Heart right ventricle (tissue), 16 donors: ENCODE measurements around the gene MAPK13. TPM values are rescaled to one million over a fixed set of nuclear protein-coding genes. Genes with fewer than 3 reads are reported as not detected.

Experiments used
- ATAC-seq, 8 donors: fragments of 200-7000 bp; cut with Tn5 transposase; one replicate each; pipeline ENCODE4 v1.9.1; 2020; ENCODE audit warnings: mild to moderate bottlenecking in 8 of 8, moderate library complexity in 8 of 8, moderate number of reproducible peaks in 1 of 8
- DNase-seq, 2 donors: peaks; one replicate each; pipeline ENCODE4 v3.0.0-alpha.2; 2020
- H3K27ac ChIP-seq, 10 donors: fragments of 200-600 bp; sonication (generic) in 2 of 10; one replicate each; pipeline versions ENCODE4 v1.5.0 to v1.8.0; 2020 to 2022; ENCODE audit warnings: mild to moderate bottlenecking in 3 of 10
- H3K27me3 ChIP-seq, 7 donors: fragments of 200-600 bp; one replicate each; pipeline ENCODE4 v1.8.0; 2021 to 2022; ENCODE audit warnings: mild to moderate bottlenecking in 2 of 7
- H3K36me3 ChIP-seq, 9 donors: fragments of 200-600 bp; sonication (generic) in 1 of 9; one replicate each; pipeline versions ENCODE4 v1.5.0 to v1.8.0; 2020 to 2022; ENCODE audit warnings: mild to moderate bottlenecking in 2 of 9
- H3K4me1 ChIP-seq, 9 donors: fragments of 200-600 bp; sonication (generic) in 1 of 9; one replicate each; pipeline versions ENCODE4 v1.5.0 to v1.8.0; 2020 to 2022; ENCODE audit warnings: mild to moderate bottlenecking in 4 of 9
- H3K4me3 ChIP-seq, 10 donors: fragments of 200-600 bp; sonication (generic) in 2 of 10; one replicate each; pipeline versions ENCODE4 v1.5.0 to v1.8.0; 2020 to 2022; ENCODE audit warnings: mild to moderate bottlenecking in 7 of 10, moderate library complexity in 2 of 10
- H3K9me3 ChIP-seq, 11 donors: fragments of 200-600 bp in 10 of 11; sonication (generic) in 2 of 11; one replicate each; pipeline versions ENCODE4 v1.5.0 to v1.8.0; 2013 to 2022; ENCODE audit warnings: mild to moderate bottlenecking in 2 of 11, control low read depth in 1 of 11, moderate library complexity in 1 of 11
- CTCF ChIP-seq, 9 donors: fragments of 200-600 bp; sonication (generic) in 2 of 9; IDR thresholded peaks; one replicate each; pipeline versions ENCODE4 v1.5.0 to v1.8.0; 2021 to 2022; ENCODE audit warnings: antibody characterized with exemption in 9 of 9, mild to moderate bottlenecking in 5 of 9, moderate library complexity in 1 of 9
- whole genome bisulfite sequencing, 2 donors: extraction: QIAGEN DNeasy Blood & Tissue Kit; methylation state at CpG; one replicate each; pipeline ENCODE4 v1.1.7; 2013; ENCODE audit warnings: inconsistent platforms in 1 of 2; 5-methylcytosine and 5-hydroxymethylcytosine counted together
- intact Hi-C, 10 donors: fragments of 100-400 bp; cut with DNase I; formaldehyde crosslinking; loops; one replicate each; pipeline versions ENCODE4 v1.11.1 to v1.14.2; 2022
- polyA plus RNA-seq, 2 donors: library from polyadenylated mRNA; stranded (reverse); fragments of 200-250 nt; gene quantifications; one replicate each; pipeline ENCODE4 v1.2.3, GENCODE V29; 2013
- total RNA-seq, 10 donors: library from RNA; stranded (reverse); fragmentation: NEBNext Ultra II Directional in 3 of 10; extraction: Animal tissue kit (Norgen Biotek cat#: 25700) in 3 of 10; gene quantifications; one replicate each; pipeline versions ENCODE4 v1.2.1 to v1.2.4, GENCODE V29; 2021 to 2023
- donor health status: Arrhythmogenic right ventricular cardiomyopathy.
- donor health status: ischemic (EF 13 %, LVEDD 7.1; RV severe dilation, severe dysfunction).
- donor health status: healthy with polysubstance abuse.
- donor health status: DM: no; HTN: yes; CAD: no.
- donor health status: DM: no; HTN: no; CAD: no.
- donor health status: ischemic (EF 25% LVEDD 6.9; RV normal size, moderate dysfunction).
- donor health status: ischemic (EF 25% LVEDD 5.7; RV mildly dilated, moderate dysfunction).
- donor health status: healthy.
- donor health status: DM: yes; HTN: yes; CAD: no.
- donor health status: Ischemic cardiomyopathy.
- donor health status: ischemic (EF 35%, LVEDD 5.7; RV mildly dilated, moderate dysfunction).
- donor health status: nonischemic (EF 11% LVEDD 7.7; RV severe dilation, severe dysfunction).
- donor health status: DM: yes; HTN: yes; CAD: no.
- donor health status: PGD.
- donor health status: ischemic (EF 29% LVEDD 5.4; RV normal size, mild dysfunction).
- donor health status: nonischemic (EF 23%, LVEDD 6.1; RV moderate dilation, normal function).

The MAPK13 gene
- total and polyA plus RNA-seq, 12 donors, result 0.11 to 5.0 (median 0.83) TPM

GRCh38 chr6:36117658-36118549 is 12.4 kb upstream of the MAPK13 start:
- Histone ChIP-seq H3K36me3 (peaks cover 0 to 22% (median 0%) of the 10 kb centered on the region in 9 donors), H3K4me3 (no peak overlapping the region), H3K27me3 (no peaks in the 10 kb centered on the region), H3K4me1 (peaks cover 0 to 90% (median 11%) of the 10 kb centered on the region in 9 donors), H3K9me3 (no peaks in the 10 kb centered on the region), H3K27ac (peak overlapping the region in 1 of 10 donors; percentile 91)
- ATAC-seq (no peak), DNase-seq (no peak)
- WGBS, 2 donors, result 88 to 90% methylated on average over 8 of the region's 8 CpGs
- intact Hi-C loops, result no loop called here
- TF ChIP-seq CTCF (IDR thresholded peaks at IDR 0.05), result no peak

GRCh38 chr6:36118550-36119107 is 11.7 kb upstream of the MAPK13 start:
- intact Hi-C loops, result no loop called here
- H3K27me3 ChIP-seq, result no peaks in the 10 kb centered on the region
- peak overlapping the region in 1 of 10 donors; percentile 91 for H3K27ac ChIP-seq
- H3K4me1 ChIP-seq, result peaks cover 0 to 94% (median 11%) of the 10 kb centered on the region in 9 donors
- H3K9me3 ChIP-seq, result no peaks in the 10 kb centered on the region
- no peak overlapping the region for H3K4me3 ChIP-seq
- ATAC-seq (peak in 6 of 8 donors; percentile 16 to 53 (median 22)), DNase-seq (no peak)
- H3K36me3 ChIP-seq, result peaks cover 0 to 20% (median 0%) of the 10 kb centered on the region in 9 donors
- no peak for TF ChIP-seq CTCF (IDR thresholded peaks at IDR 0.05)
- WGBS, 2 donors, result 56 to 61% methylated on average over 4 of the region's 4 CpGs

- intact Hi-C loops, result no loop called here
- no peaks in the 10 kb centered on the region for H3K27me3 ChIP-seq
- H3K4me3 ChIP-seq, result no peak overlapping the region
- peaks cover 0 to 91% (median 13%) of the 10 kb centered on the region in 9 donors for H3K4me1 ChIP-seq
- peak overlapping the region in 1 of 10 donors; percentile 91 for H3K27ac ChIP-seq
- ATAC-seq (no peak), DNase-seq (no peak)
- H3K36me3 ChIP-seq, result peaks cover 0 to 20% (median 0%) of the 10 kb centered on the region in 9 donors
- no peaks in the 10 kb centered on the region for H3K9me3 ChIP-seq
- 87 to 91% methylated on average over 4 of the region's 4 CpGs for WGBS, 2 donors
- TF ChIP-seq CTCF (IDR thresholded peaks at IDR 0.05), result no peak
These were observed 11.1 kb upstream of the MAPK13 start for GRCh38 chr6:36119209-36119608.

- peaks cover 0 to 91% (median 14%) of the 10 kb centered on the region in 9 donors for H3K4me1 ChIP-seq
- peak overlapping the region in 1 of 10 donors; percentile 91 for H3K27ac ChIP-seq
- WGBS, 2 donors, result 78 to 80% methylated on average over 6 of the region's 6 CpGs
- no peaks in the 10 kb centered on the region for H3K27me3 ChIP-seq
- H3K4me3 ChIP-seq, result no peak overlapping the region
- peaks cover 0 to 20% (median 0%) of the 10 kb centered on the region in 9 donors for H3K36me3 ChIP-seq
- no peak for DNase-seq
- no peak for ATAC-seq
- TF ChIP-seq CTCF (IDR thresholded peaks at IDR 0.05), result no peak
- no peaks in the 10 kb centered on the region for H3K9me3 ChIP-seq
- intact Hi-C loops, result loop anchor here in 8 of 10 donors (5.0 to 10.0 kb wide), 6 partner anchors 72 to 245 kb away; partner anchors contain the start of gene BRPF3 (in 3 of the 8)
These were observed 10.3 kb upstream of the MAPK13 start for GRCh38 chr6:36120018-36120417.
